Heart left ventricle (tissue), 16 donors: ENCODE results near the gene TMEM273. TPM values are rescaled to one million over a fixed set of nuclear protein-coding genes. Genes with fewer than 3 reads are reported as not detected.
A peak's percentile ranks its signal among the peaks of the same experiment; 100 is the strongest.

Experiments used
- ATAC-seq, 4 donors: fragments of 200-7000 bp; cut with Tn5 transposase; one replicate each; pipeline ENCODE4 v1.9.1; 2020 to 2022; ENCODE audit warnings: moderate library complexity in 4 of 4, mild to moderate bottlenecking in 3 of 4, moderate number of reproducible peaks in 1 of 4
- DNase-seq, 5 donors: peaks; one replicate each; pipeline ENCODE4 v3.0.0-alpha.2; 2020
- H3K27ac ChIP-seq, 12 donors: fragments of 200-600 bp; sonication (generic) in 4 of 12; one replicate each; pipeline versions ENCODE4 v1.5.0 to v1.8.0; 2016 to 2022; ENCODE audit warnings: mild to moderate bottlenecking in 2 of 12
- H3K27me3 ChIP-seq, 9 donors: fragments of 200-600 bp; sonication (generic) in 2 of 9; one replicate each; pipeline versions ENCODE4 v1.5.1 to v1.8.0; 2016 to 2022; ENCODE audit warnings: mild to moderate bottlenecking in 3 of 9
- H3K36me3 ChIP-seq, 9 donors: fragments of 200-600 bp; sonication (generic) in 2 of 9; one replicate each; pipeline versions ENCODE4 v1.5.0 to v1.8.0; 2018 to 2022; ENCODE audit warnings: mild to moderate bottlenecking in 2 of 9
- H3K4me1 ChIP-seq, 12 donors: fragments of 200-600 bp; sonication (generic) in 4 of 12; one replicate each; pipeline versions ENCODE4 v1.5.0 to v1.8.0; 2016 to 2022; ENCODE audit warnings: mild to moderate bottlenecking in 3 of 12
- H3K4me3 ChIP-seq, 12 donors: fragments of 200-600 bp; sonication (generic) in 4 of 12; one replicate each; pipeline versions ENCODE4 v1.5.0 to v1.8.0; 2017 to 2022; ENCODE audit warnings: mild to moderate bottlenecking in 9 of 12, moderate library complexity in 4 of 12
- H3K9me3 ChIP-seq, 12 donors: fragments of 200-600 bp; sonication (generic) in 4 of 12; one replicate each; pipeline versions ENCODE4 v1.5.0 to v1.8.0; 2016 to 2022; ENCODE audit warnings: mild to moderate bottlenecking in 1 of 12
- POLR2A ChIP-seq, 2 donors: fragments of 450-650 bp; IDR thresholded peaks; one replicate each; pipeline ENCODE4 v1.6.1; 2017; ENCODE audit warnings: antibody characterized with exemption in 2 of 2, mild to moderate bottlenecking in 2 of 2, moderate library complexity in 2 of 2
- WGBS, 4 donors: extraction: QIAGEN DNeasy Blood & Tissue Kit in 2 of 4; methylation state at CpG; one replicate each; pipeline versions ENCODE4 v1.1.5 to v1.1.7; 2013 to 2018; 5-methylcytosine and 5-hydroxymethylcytosine counted together
- intact Hi-C, 10 donors: fragments of 100-400 bp; cut with DNase I; formaldehyde crosslinking; loops; one replicate each; pipeline versions ENCODE4 v1.11.1 to v1.14.2; 2022
- polyA plus RNA-seq, 2 donors: library from polyadenylated mRNA; stranded (reverse); fragments of 200-250 nt; gene quantifications; one replicate each; pipeline ENCODE4 v1.2.3, GENCODE V29; 2013
- total RNA-seq, 9 donors: library from RNA; depleted of rRNA in 2 of 9; stranded (reverse); fragments of >200 nt in 2 of 9; fragmentation: NEBNext Ultra II Directional in 3 of 9; extraction: Animal tissue kit (Norgen Biotek cat#: 25700) in 3 of 9; gene quantifications; one replicate each; pipeline versions ENCODE4 v1.1.0 to v1.2.4, GENCODE V29; 2016 to 2023
- TF ChIP-seq, protein P1 (sequence below), 12 donors: fragments of 200-600 bp; sonication (generic) in 4 of 12; IDR thresholded peaks; one replicate each; pipeline versions ENCODE4 v1.5.0 to v1.8.0; 2018 to 2022; ENCODE audit warnings: antibody characterized with exemption in 12 of 12, mild to moderate bottlenecking in 5 of 12
- donor health status: ischemic (EF 13 %, LVEDD 7.1; RV severe dilation, severe dysfunction).
- donor health status: healthy with polysubstance abuse.
- donor health status: DM: no; HTN: yes; CAD: no.
- donor health status: DM: no; HTN: no; CAD: no.
- donor health status: ischemic (EF 25% LVEDD 6.9; RV normal size, moderate dysfunction).
- donor health status: ischemic (EF 25% LVEDD 5.7; RV mildly dilated, moderate dysfunction).
- donor health status: healthy.
- donor health status: DM: yes; HTN: yes; CAD: no.
- donor health status: ischemic (EF 35%, LVEDD 5.7; RV mildly dilated, moderate dysfunction).
- donor health status: nonischemic (EF 11% LVEDD 7.7; RV severe dilation, severe dysfunction).
- donor health status: DM: yes; HTN: yes; CAD: no.
- donor health status: PGD.
- donor health status: ischemic (EF 29% LVEDD 5.4; RV normal size, mild dysfunction).
- donor health status: nonischemic (EF 23%, LVEDD 6.1; RV moderate dilation, normal function).

Gene TMEM273
- total and polyA plus RNA-seq, 11 donors, result 7.9 to 38.7 (median 16.9) TPM

DNA sequence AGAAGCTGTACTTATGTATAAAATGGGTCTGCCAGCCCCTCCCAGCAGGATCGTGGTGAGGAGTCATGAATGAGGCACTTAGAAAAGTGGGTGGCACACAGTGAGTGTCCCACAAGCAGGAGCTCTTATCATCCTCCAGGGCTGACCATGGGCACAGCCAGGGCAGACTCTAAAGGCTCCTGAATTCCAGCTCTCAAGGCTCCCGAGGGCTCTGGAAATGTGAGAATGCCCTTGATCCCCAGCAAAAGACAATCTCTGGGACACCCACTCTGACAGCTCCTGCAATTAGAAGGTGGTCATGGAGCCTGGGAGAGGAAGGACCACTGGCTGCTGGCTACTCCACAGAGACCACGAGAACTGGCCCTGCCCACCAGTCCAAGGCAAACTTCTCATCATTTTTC is 74.5 kb downstream of the TMEM273 start:
- intact Hi-C loops, result loop anchor here in 6 of 10 donors (5.0 to 10.0 kb wide), 8 partner anchors 49 to 456 kb away; no protein-coding TSS in a partner anchor

DNA sequence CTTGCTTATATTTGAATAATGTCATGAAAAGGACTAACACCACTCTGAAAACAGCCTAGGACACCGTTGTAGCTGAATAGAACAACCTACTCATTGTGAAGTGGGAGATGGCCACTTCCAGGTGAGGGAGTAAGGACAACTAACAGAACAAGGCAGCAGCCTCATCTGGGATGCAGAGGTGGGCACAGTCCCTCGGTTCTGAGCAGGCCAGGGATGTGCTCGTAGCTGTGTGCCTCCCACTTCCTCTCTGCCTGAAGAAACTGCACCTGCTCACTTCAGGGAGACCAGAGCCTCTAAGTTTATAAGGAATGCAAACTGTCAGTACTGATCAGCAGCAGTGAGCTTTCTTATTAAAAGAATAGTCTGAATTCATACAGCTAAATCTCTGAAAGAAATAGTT is 75.3 kb downstream of the TMEM273 start:
- ATAC-seq, result no peak
- DNase-seq, result peak in 1 of 5 donors; percentile 16
- no peak for TF ChIP-seq POLR2A (IDR thresholded peaks at IDR 0.05)
- TF ChIP-seq, protein P1, sequence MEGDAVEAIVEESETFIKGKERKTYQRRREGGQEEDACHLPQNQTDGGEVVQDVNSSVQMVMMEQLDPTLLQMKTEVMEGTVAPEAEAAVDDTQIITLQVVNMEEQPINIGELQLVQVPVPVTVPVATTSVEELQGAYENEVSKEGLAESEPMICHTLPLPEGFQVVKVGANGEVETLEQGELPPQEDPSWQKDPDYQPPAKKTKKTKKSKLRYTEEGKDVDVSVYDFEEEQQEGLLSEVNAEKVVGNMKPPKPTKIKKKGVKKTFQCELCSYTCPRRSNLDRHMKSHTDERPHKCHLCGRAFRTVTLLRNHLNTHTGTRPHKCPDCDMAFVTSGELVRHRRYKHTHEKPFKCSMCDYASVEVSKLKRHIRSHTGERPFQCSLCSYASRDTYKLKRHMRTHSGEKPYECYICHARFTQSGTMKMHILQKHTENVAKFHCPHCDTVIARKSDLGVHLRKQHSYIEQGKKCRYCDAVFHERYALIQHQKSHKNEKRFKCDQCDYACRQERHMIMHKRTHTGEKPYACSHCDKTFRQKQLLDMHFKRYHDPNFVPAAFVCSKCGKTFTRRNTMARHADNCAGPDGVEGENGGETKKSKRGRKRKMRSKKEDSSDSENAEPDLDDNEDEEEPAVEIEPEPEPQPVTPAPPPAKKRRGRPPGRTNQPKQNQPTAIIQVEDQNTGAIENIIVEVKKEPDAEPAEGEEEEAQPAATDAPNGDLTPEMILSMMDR (IDR thresholded peaks at IDR 0.05), result no peak
- 31 to 52% (median 44%) methylated on average over 3 of the region's 3 CpGs for WGBS, 4 donors
- peak overlapping the region in 4 of 12 donors; percentile 76 to 94 (median 87) for H3K4me3 ChIP-seq
- H3K4me1 ChIP-seq, result peaks cover 5 to 79% (median 46%) of the 10 kb centered on the region in 12 donors
- H3K27me3 ChIP-seq, result peaks cover 0 to 6% (median 0%) of the 10 kb centered on the region in 9 donors
- H3K9me3 ChIP-seq, result no peaks in the 10 kb centered on the region
- peaks cover 0 to under 1% (median 0%) of the 10 kb centered on the region in 9 donors for H3K36me3 ChIP-seq
- intact Hi-C loops, result loop anchor here in 6 of 10 donors (5.0 to 10.0 kb wide), 8 partner anchors 49 to 456 kb away; no protein-coding TSS in a partner anchor
- H3K27ac ChIP-seq, result peak overlapping the region in 5 of 12 donors; percentile 25 to 89 (median 68)

More for the DNA sequence above, 74.5 kb downstream of the TMEM273 start:
- Histone ChIP-seq H3K9me3 (no peaks in the 10 kb centered on the region), H3K4me3 (peak overlapping the region in 10 of 12 donors; percentile 7 to 94 (median 75)), H3K36me3 (no peaks in the 10 kb centered on the region), H3K27ac (peak overlapping the region in 9 of 12 donors; percentile 12 to 92 (median 82)), H3K27me3 (peaks cover 0 to 6% (median 0%) of the 10 kb centered on the region in 9 donors), H3K4me1 (peaks cover 5 to 77% (median 42%) of the 10 kb centered on the region in 12 donors)
- ATAC-seq (peak in 3 of 4 donors; percentile 16 to 38 (median 23)), DNase-seq (peak in 1 of 5 donors; percentile 16)
- no peak for TF ChIP-seq POLR2A (IDR thresholded peaks at IDR 0.05)
- TF ChIP-seq, protein P1 (IDR thresholded peaks at IDR 0.05), result no peak
- WGBS, 4 donors, result 12 to 65% (median 44%) methylated on average over 2 to 3 of the region's 3 CpGs

- no peaks in the 10 kb centered on the region for H3K9me3 ChIP-seq
- H3K27ac ChIP-seq, result peak overlapping the region in 4 of 12 donors; percentile 11 to 61 (median 30)
- H3K4me1 ChIP-seq, result peaks cover 5 to 83% (median 53%) of the 10 kb centered on the region in 12 donors
- intact Hi-C loops, result loop anchor here in 6 of 10 donors (5.0 to 10.0 kb wide), 8 partner anchors 50 to 455 kb away; no protein-coding TSS in a partner anchor
- DNase-seq (peak in 1 of 5 donors; percentile 21), ATAC-seq (no peak)
- H3K4me3 ChIP-seq, result no peak overlapping the region
- WGBS, 4 donors, result 63 to 83% (median 69%) methylated on average over 3 of the region's 3 CpGs
- TF ChIP-seq, protein P1 (IDR thresholded peaks at IDR 0.05), result no peak
- no peak for TF ChIP-seq POLR2A (IDR thresholded peaks at IDR 0.05)
- peaks cover 0 to 6% (median 0%) of the 10 kb centered on the region in 9 donors for H3K27me3 ChIP-seq
- H3K36me3 ChIP-seq, result peaks cover 0 to 8% (median 0%) of the 10 kb centered on the region in 9 donors
Observed at GRCh38 chr10:49112098-49112497, 76.1 kb downstream of the TMEM273 start.

DNA sequence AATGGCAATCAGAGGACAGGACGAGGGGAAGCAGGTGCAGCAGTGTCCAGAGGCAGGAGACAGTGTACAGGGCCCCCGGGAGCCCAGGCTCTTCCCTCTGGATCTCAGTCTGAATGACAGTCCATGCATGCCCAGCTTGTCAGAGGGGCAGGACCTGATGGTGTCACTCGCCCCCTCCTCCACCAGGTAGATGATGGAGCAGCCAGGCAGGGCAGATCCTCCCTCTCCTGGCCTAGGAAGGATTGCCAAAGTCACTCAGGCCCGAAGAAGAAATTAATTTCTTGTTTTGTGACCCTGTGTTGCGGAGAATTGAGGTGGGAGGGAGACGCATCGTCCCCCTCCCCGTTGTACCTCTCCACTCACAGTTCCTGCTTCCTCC is 76.9 kb downstream of the TMEM273 start:
- H3K36me3 ChIP-seq, result peaks cover 0 to 9% (median 0%) of the 10 kb centered on the region in 9 donors
- ATAC-seq (no peak), DNase-seq (no peak)
- H3K9me3 ChIP-seq, result no peaks in the 10 kb centered on the region
- WGBS, 4 donors, result 60 to 78% (median 65%) methylated on average over 6 to 8 of the region's 8 CpGs
- peak overlapping the region in 5 of 12 donors; percentile 11 to 61 (median 53) for H3K27ac ChIP-seq
- H3K4me1 ChIP-seq, result peaks cover 7 to 91% (median 61%) of the 10 kb centered on the region in 12 donors
- no peak overlapping the region for H3K4me3 ChIP-seq
- intact Hi-C loops, result loop anchor here in 6 of 10 donors (5.0 to 10.0 kb wide), 8 partner anchors 51 to 454 kb away; no protein-coding TSS in a partner anchor
- peaks cover 0 to 6% (median 0%) of the 10 kb centered on the region in 9 donors for H3K27me3 ChIP-seq
- TF ChIP-seq, protein P1 (IDR thresholded peaks at IDR 0.05), result no peak
- no peak for TF ChIP-seq POLR2A (IDR thresholded peaks at IDR 0.05)
